Mesenteric fat pad (tissue), 1 donor: ENCODE data around the gene IFIT1B. TPM values are rescaled to one million over a fixed set of nuclear protein-coding genes. Genes with fewer than 3 reads are reported as not detected.
"Not testable (repeated sequence)": the region's sequence is repeated elsewhere in the genome, so short reads cannot be mapped to it uniquely, and the experiment has no call there.

Experiments used
- DNase-seq: peaks from one replicate; pipeline ENCODE4 v3.0.0-alpha.2; 2020; ENCODE audit warnings: low spot score
- total RNA-seq: library from RNA; stranded (reverse); fragmentation: NEBNext Ultra II Directional; extraction: Animal tissue kit (Norgen Biotek cat#: 25700); gene quantifications from one replicate; pipeline ENCODE4 v1.2.1, GENCODE V29; 2021
- donor health status: DM: yes; HTN: yes; CAD: no.

The IFIT1B gene
- total RNA-seq, 1 donor from 2014 or later, result not detected

GRCh38 chr10:89409282-89409681, 31.4 kb downstream of the IFIT1B start:
- not testable (repeated sequence) for DNase-seq

DNA sequence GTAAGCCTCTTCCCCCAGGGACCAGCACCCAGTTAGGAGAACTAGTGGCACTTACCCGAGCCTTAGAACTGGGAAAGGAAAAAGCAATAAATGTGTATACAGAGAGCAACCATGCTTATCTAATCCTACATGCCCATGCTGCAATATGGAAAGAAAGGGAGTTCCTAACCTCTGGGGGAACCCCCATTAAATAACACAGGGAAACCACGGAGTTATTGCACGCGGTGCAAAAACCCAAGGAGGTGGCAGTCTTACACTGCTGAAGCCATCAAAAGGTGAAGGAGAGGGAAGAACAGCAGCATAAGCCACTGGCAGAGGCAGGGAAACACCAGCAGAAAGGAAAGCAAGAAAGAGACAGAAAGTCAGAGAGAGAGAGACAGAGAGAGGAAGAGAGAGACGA, 32.7 kb downstream of the IFIT1B start:
- DNase-seq, result not testable (repeated sequence)

- not testable (repeated sequence) for DNase-seq
Measured at GRCh38 chr10:89411135-89411534, 33.3 kb downstream of the IFIT1B start.

DNA sequence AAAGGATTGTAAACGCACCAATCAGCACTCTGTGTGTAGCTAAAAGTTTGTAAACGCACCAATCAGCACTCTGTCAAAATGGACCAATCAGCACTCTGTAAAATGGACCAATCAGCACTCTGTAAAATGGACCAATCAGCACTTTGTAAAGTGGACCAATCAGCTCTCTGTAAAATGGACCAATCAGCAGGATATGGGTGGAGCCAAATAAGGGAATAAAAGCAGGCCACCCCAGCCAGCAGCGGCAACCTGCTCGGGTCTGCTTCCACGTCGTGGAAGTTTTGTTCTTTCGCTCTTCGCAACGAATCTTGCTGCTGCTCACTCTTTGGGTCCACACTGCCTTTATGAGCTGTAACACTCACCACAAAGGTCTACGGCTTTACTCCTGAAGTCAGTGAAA, 34.4 kb downstream of the IFIT1B start:
- DNase-seq, result not testable (repeated sequence)

GRCh38 chr10:89413398-89413912, 35.6 kb downstream of the IFIT1B start:
- no peak for DNase-seq

DNA sequence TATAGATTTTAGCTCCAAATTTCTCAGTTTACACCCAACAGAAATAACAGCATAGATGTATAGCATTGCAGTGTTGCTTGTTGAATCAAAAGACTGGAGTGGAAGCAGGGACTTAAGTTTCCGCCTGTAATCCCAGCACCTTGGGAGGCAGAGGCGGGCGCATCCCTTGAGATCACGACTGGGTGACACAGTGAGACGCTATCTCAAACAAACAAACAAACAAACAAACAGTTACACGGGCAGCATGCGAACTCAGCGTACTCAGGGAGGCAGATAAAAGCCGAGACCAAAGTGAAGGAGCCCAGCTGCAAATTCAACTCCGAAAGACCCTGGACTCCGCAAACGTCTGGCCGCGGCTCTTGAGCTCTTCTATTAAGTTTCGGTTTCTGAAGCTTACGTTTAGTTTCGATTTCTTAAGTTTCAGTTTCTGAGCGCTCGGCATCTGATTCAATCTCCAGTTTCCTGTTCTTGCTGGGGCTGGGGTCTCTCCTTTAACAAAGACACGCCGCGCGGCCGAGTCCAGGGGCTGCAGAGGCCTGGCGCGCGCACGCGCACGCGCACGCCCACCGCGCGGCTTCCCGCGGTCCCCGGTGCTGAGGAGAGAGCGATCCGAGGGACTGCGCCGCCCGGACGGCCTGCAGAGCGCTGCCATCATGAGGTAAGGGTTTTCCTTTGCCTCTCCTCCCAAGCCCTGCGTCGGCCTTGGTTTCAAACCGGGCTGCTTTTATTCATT, 36.5 kb downstream of the IFIT1B start, which contains the start of gene IFIT5:
TSS of gene IFIT5 (plus strand) at position 423 of the 733 bp plus-strand sequence. CDS start at position 654, 231 bp downstream.
- peak; percentile 93 for DNase-seq

- DNase-seq, result no peak
Measured at GRCh38 chr10:89414879-89415821, 37.3 kb downstream of the IFIT1B start.

GRCh38 chr10:89416465-89416864, 38.6 kb downstream of the IFIT1B start:
- DNase-seq, result no peak

- DNase-seq, result no peak
Measured at GRCh38 chr10:89419548-89419947, 41.7 kb downstream of the IFIT1B start.

DNA sequence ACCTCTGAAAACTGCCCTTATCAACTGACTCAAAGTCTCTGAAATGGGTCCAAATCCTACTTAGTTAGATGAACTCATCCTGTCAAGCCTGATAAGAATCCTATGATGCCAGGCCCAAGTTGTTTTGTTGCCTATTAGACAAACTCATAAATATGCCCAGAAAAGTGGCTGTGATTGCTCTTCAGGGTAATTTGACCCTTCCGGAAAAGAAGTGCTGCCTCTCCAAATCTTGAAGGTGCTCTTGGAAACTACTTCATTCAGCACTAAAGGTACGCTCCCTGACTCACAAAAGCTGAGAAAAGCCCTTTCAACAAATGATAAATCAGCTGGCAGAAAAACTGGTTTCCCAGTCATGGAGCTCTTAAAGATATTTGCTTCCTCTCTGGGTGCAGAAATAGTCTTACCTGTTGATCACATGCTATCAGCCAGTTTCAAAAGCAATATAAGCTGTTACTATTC, 43.2 kb downstream of the IFIT1B start:
- no peak for DNase-seq

DNA sequence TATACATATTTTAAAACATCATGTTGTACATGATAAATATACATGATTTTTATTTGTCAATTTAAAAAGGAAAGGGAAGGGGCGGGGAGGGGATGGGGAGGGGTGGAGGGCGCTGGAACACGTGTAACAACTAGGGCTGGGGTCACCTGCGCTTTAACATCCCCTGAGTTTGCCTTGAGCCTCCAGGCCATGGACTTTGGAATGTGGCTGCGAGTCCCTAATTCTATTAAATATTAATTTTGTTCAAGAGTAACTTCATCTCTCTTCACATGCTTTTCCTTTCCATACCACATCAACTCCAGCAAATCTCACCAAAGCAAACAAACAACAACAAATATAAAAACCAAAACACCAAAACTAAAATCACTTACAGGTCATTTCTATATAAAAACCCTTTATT, 47.1 kb downstream of the IFIT1B start:
- no peak for DNase-seq

DNA sequence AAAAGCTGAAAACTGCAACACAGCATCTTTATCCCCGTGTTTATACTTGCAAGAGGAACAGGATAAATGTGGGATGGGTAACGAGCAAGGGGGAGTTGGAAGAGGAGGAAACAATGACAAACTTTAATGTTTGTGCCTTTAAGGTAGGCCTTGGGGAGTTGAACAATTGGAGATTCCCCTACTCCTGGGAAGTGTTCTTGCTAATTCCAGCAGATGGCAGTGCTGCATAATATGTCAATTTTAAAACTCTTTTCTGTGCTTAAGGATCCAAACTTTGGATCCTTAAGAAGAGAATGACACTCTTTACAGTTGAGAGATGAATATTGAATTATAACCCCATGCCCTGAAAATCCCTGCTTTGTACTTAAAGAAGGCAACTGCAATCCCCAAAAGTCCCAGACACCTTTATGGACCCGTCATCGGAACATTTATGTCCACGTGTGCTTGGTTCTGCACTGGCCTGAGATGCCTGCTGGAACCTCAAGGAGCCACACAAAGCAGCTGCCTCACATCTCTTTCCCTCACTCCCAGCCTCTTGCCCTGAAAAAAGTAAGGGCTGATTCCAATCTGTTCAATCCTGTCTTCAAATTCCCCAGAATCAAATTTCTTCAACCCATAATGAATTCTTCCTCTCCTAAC, 48.5 kb downstream of the IFIT1B start:
- DNase-seq, result no peak

DNA sequence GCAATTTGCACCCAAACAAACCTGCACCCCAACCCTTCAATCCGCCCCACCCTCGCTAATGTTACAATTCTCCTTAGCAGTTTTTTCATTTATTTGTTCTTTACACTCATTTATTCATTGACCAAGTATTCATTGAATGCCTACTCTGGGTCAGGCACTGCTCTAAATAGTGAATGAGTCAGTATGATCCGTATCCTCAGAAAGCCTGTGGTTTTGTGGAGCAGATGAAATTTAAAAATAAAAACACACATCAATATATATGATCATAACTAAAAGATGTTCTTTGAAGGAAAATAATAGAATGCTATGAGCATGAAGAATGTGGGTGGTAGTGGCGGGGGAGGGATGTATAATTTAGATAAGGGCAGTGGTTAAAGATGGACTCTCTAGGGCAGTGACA, 49.8 kb downstream of the IFIT1B start:
- no peak for DNase-seq

DNA sequence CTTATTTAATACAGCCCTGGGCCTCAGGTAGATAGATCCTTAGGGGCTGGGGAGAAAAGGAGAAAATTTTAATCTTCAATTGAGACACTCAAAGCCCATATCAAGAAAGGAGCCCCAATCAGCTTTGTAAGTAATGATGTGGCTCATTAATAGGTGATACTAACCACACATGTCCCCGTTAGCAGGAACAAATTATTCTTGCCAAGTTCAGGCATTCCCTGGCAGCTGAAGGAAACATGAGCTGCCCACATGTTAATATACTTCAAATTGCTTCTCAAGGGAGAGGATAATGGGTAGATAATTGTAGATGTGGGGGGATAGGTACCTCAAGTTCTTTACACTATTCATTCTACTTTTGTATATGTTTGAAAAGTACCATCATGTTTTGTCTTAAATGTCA, 51.0 kb downstream of the IFIT1B start:
- no peak for DNase-seq

- DNase-seq, result no peak
Measured at GRCh38 chr10:89431977-89432376, 54.1 kb downstream of the IFIT1B start.

Other genes with a start within 250 kb of the IFIT1B start
- 4.8 TPM for gene CH25H, start 170.7 kb upstream of the IFIT1B start, total RNA-seq
- 210 TPM for gene LIPA, start 126.3 kb upstream of the IFIT1B start, total RNA-seq
- 3.8 TPM for gene IFIT2, start 76.0 kb upstream of the IFIT1B start, total RNA-seq
- gene IFIT3, start 50.1 kb upstream of the IFIT1B start, total RNA-seq, result 24.2 TPM
- 14.5 TPM for gene IFIT1, start 14.6 kb downstream of the IFIT1B start, total RNA-seq
- gene IFIT5, start 36.5 kb downstream of the IFIT1B start, total RNA-seq, result 18.3 TPM
- 0.22 TPM for gene SLC16A12, start 157.5 kb downstream of the IFIT1B start, total RNA-seq